Suprapubic skin (tissue), 4 donors: ENCODE data around the gene NAP1L5. TPM values are rescaled to one million over a fixed set of nuclear protein-coding genes. Genes with fewer than 3 reads are reported as not detected.

Experiments used
- DNase-seq, 2 donors: peaks; one replicate each; pipeline ENCODE4 v3.0.0-alpha.2; 2019; ENCODE audit warnings: low spot score in 2 of 2
- H3K27ac ChIP-seq: fragments of 200-600 bp; sonication (generic); one replicate; pipeline ENCODE4 v1.5.1; 2019
- H3K27me3 ChIP-seq: fragments of 200-600 bp; sonication (generic); one replicate; pipeline ENCODE4 v1.5.1; 2019
- H3K36me3 ChIP-seq: fragments of 200-600 bp; sonication (generic); one replicate; pipeline ENCODE4 v1.5.1; 2019
- H3K4me1 ChIP-seq: fragments of 200-600 bp; sonication (generic); one replicate; pipeline ENCODE4 v1.5.1; 2019
- H3K4me3 ChIP-seq: fragments of 200-600 bp; sonication (generic); one replicate; pipeline ENCODE4 v1.5.1; 2019; ENCODE audit warnings: mild to moderate bottlenecking
- H3K9me3 ChIP-seq: fragments of 200-600 bp; sonication (generic); one replicate; pipeline ENCODE4 v1.5.1; 2019
- EP300 ChIP-seq: sonication (generic); formaldehyde crosslinking; IDR thresholded peaks from one replicate; pipeline ENCODE4 v1.6.1; 2017; ENCODE audit warnings: antibody characterized with exemption
- POLR2A ChIP-seq, 2 donors: fragments of 450-650 bp; IDR thresholded peaks; one replicate each; pipeline ENCODE4 v1.6.1; 2017; ENCODE audit warnings: antibody characterized with exemption in 2 of 2, mild to moderate bottlenecking in 2 of 2, moderate library complexity in 2 of 2
- POLR2AphosphoS5 ChIP-seq, 3 donors: sonication (generic); formaldehyde crosslinking; IDR thresholded peaks; one replicate each; pipeline ENCODE4 v1.6.1; 2017; ENCODE audit warnings: antibody characterized with exemption in 3 of 3
- WGBS: methylation state at CpG from one replicate; pipeline ENCODE4 v1.1.5; 2018; 5-methylcytosine and 5-hydroxymethylcytosine counted together
- total RNA-seq, 4 donors: library from RNA; depleted of rRNA; stranded (reverse); fragments of >200 nt; gene quantifications; one replicate each; pipeline ENCODE4 v1.1.0, GENCODE V29; 2016
- TF ChIP-seq, protein P1 (sequence below), 2 donors: fragments of 200-600 bp in 1 of 2; fragments of 450-650 bp in 1 of 2; sonication (generic) in 1 of 2; IDR thresholded peaks; one replicate each; pipeline ENCODE4 v1.5.1; 2016 to 2019; ENCODE audit warnings: antibody characterized with exemption in 2 of 2, mild to moderate bottlenecking in 1 of 2, moderate library complexity in 1 of 2

NAP1L5 gene
- total RNA-seq, 4 donors from 2014 or later, result 1.1 to 2.4 (median 2.0) TPM

GRCh38 chr4:88744609-88745008 lies 47.0 kb upstream of the NAP1L5 start:
- 98% methylated on average over 3 of the region's 3 CpGs for WGBS
- Histone ChIP-seq H3K4me3 (no peak overlapping the region), H3K27ac (no peak overlapping the region), H3K27me3 (no peaks in the 10 kb centered on the region), H3K36me3 (peaks cover 67% of the 10 kb centered on the region), H3K4me1 (peaks cover 4% of the 10 kb centered on the region), H3K9me3 (no peaks in the 10 kb centered on the region)
- no peak for DNase-seq
- TF ChIP-seq POLR2A (IDR thresholded peaks at IDR 0.05), result no peak
- TF ChIP-seq POLR2AphosphoS5 (IDR thresholded peaks at IDR 0.05), result no peak
- TF ChIP-seq, protein P1, sequence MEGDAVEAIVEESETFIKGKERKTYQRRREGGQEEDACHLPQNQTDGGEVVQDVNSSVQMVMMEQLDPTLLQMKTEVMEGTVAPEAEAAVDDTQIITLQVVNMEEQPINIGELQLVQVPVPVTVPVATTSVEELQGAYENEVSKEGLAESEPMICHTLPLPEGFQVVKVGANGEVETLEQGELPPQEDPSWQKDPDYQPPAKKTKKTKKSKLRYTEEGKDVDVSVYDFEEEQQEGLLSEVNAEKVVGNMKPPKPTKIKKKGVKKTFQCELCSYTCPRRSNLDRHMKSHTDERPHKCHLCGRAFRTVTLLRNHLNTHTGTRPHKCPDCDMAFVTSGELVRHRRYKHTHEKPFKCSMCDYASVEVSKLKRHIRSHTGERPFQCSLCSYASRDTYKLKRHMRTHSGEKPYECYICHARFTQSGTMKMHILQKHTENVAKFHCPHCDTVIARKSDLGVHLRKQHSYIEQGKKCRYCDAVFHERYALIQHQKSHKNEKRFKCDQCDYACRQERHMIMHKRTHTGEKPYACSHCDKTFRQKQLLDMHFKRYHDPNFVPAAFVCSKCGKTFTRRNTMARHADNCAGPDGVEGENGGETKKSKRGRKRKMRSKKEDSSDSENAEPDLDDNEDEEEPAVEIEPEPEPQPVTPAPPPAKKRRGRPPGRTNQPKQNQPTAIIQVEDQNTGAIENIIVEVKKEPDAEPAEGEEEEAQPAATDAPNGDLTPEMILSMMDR (IDR thresholded peaks at IDR 0.05), result no peak
- TF ChIP-seq EP300, result no peak

DNA sequence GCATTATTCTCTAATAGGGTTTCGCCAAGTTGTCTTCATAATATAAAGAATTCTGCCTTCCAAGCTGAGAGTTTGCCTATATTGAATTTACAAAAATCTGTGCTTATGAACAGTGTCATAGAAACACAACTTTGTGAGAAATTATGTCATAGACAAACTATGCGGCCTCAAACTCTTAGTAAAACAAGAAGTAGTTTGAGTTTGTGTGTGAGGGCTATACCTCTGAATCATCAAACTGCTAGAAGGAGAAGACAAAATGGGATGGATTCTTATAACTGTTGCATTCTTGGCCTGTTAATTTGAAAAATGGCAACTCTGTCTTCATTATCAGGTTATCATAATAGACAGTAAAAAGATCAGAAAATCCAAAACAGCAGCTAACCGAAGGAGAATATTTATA lies 46.1 kb upstream of the NAP1L5 start:
- Histone ChIP-seq H3K4me3 (no peak overlapping the region), H3K27ac (no peak overlapping the region), H3K4me1 (peaks cover 4% of the 10 kb centered on the region), H3K9me3 (no peaks in the 10 kb centered on the region), H3K27me3 (no peaks in the 10 kb centered on the region), H3K36me3 (peaks cover 62% of the 10 kb centered on the region)
- DNase-seq, result no peak
- 92% methylated on average over 3 of the region's 3 CpGs for WGBS
- no peak for TF ChIP-seq POLR2AphosphoS5 (IDR thresholded peaks at IDR 0.05)
- TF ChIP-seq POLR2A (IDR thresholded peaks at IDR 0.05), result no peak
- TF ChIP-seq EP300, result no peak
- TF ChIP-seq, protein P1 (IDR thresholded peaks at IDR 0.05), result no peak

GRCh38 chr4:88742561-88742960 lies 44.9 kb upstream of the NAP1L5 start:
- no peak for DNase-seq
- H3K27me3 ChIP-seq, result no peaks in the 10 kb centered on the region
- H3K4me1 ChIP-seq, result peaks cover 7% of the 10 kb centered on the region
- TF ChIP-seq EP300, result no peak
- TF ChIP-seq POLR2A (IDR thresholded peaks at IDR 0.05), result no peak
- TF ChIP-seq, protein P1 (IDR thresholded peaks at IDR 0.05), result no peak
- TF ChIP-seq POLR2AphosphoS5 (IDR thresholded peaks at IDR 0.05), result no peak
- H3K36me3 ChIP-seq, result peaks cover 62% of the 10 kb centered on the region
- WGBS, result 66% methylated on average over 2 of the region's 2 CpGs
- H3K9me3 ChIP-seq, result no peaks in the 10 kb centered on the region
- no peak overlapping the region for H3K27ac ChIP-seq
- H3K4me3 ChIP-seq, result no peak overlapping the region

DNA sequence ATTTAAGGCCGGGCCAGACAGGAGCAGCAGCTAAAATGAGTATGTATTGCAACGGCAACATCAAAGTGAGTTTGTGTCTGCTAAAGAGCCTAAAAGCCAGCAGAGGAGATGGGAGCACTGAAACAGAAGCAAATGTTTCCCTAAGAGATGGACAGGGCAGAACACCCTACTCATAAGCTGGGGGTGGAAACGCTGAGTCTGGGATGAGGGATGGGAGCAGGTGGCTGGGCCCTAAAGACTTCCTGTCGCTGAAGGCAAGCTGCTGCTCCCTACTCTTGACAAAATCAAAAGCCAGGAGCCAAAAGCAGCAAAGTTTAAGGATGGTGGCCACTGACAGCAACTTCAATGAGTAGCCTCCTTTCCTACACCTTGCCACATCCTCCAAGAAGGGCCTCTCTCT lies 40.6 kb upstream of the NAP1L5 start:
- no peak for DNase-seq
- H3K36me3 ChIP-seq, result peaks cover 40% of the 10 kb centered on the region
- H3K27ac ChIP-seq, result no peak overlapping the region
- H3K4me1 ChIP-seq, result peaks cover 13% of the 10 kb centered on the region
- WGBS, result 91% methylated on average over 4 of the region's 4 CpGs
- TF ChIP-seq POLR2A (IDR thresholded peaks at IDR 0.05), result no peak
- no peak for TF ChIP-seq POLR2AphosphoS5 (IDR thresholded peaks at IDR 0.05)
- no peak for TF ChIP-seq EP300
- TF ChIP-seq, protein P1 (IDR thresholded peaks at IDR 0.05), result no peak
- H3K4me3 ChIP-seq, result no peak overlapping the region
- no peaks in the 10 kb centered on the region for H3K9me3 ChIP-seq
- H3K27me3 ChIP-seq, result no peaks in the 10 kb centered on the region

- Histone ChIP-seq H3K4me1 (peaks cover 13% of the 10 kb centered on the region), H3K4me3 (no peak overlapping the region), H3K27me3 (no peaks in the 10 kb centered on the region), H3K9me3 (no peaks in the 10 kb centered on the region), H3K36me3 (peaks cover 43% of the 10 kb centered on the region), H3K27ac (peak overlapping the region; percentile 44)
- TF ChIP-seq POLR2AphosphoS5 (IDR thresholded peaks at IDR 0.05) (no peak), POLR2A (IDR thresholded peaks at IDR 0.05) (no peak), EP300 (no peak)
- TF ChIP-seq, protein P1 (IDR thresholded peaks at IDR 0.05), result no peak
- whole genome bisulfite sequencing, result 52% methylated on average over 14 of the region's 14 CpGs
- no peak for DNase-seq
Measured at GRCh38 chr4:88737307-88737941, 39.8 kb upstream of the NAP1L5 start.
